ENCODE measurements around the gene CMYA5. TPM values are rescaled to one million over a fixed set of nuclear protein-coding genes. Genes with fewer than 3 reads are reported as not detected.
A peak's percentile ranks its signal among the peaks of the same experiment; 100 is the strongest.
"Not testable (repeated sequence)": the region's sequence is repeated elsewhere in the genome, so short reads cannot be mapped to it uniquely, and the experiment has no call there.

CMYA5 gene
- total RNA-seq, 2 experiments from 2014 or later, result 0.12 to 0.21 TPM

DNA sequence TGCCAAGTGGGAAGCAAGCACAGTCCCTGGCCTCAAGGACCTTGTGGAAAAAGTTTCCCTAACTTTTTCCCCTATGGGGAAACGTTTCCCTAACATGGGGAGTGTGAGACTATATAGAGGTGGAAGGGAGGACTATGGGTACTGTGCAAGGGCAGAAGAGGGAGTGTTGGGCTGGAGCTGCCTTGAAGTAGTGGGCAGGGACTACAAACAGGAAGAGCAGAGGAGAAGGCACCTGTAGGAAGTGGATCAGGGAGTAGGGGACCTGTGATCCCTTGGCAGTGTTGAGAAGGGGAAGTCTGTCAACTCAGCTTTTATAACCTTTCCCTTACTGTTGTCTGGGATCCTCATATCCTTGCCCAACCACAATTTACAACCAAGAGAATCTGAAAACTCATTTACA, 1.4 kb downstream of the CMYA5 start:
- CTCF ChIA-PET, result no interaction called here
- no peaks in the 10 kb centered on the region for H3K4me1 Mint-ChIP-seq
- no peak overlapping the region for H3K4me3 Mint-ChIP-seq
- no peaks in the 10 kb centered on the region for H3K27me3 Mint-ChIP-seq
- peaks cover 3% of the 10 kb centered on the region for H3K9me3 Mint-ChIP-seq (ENCODE audit: low read depth)
- peaks cover 32% of the 10 kb centered on the region for H3K36me3 Mint-ChIP-seq
- no peak for ATAC-seq
- no peak for DNase-seq
- H3K27ac Mint-ChIP-seq, result no peak overlapping the region

DNA sequence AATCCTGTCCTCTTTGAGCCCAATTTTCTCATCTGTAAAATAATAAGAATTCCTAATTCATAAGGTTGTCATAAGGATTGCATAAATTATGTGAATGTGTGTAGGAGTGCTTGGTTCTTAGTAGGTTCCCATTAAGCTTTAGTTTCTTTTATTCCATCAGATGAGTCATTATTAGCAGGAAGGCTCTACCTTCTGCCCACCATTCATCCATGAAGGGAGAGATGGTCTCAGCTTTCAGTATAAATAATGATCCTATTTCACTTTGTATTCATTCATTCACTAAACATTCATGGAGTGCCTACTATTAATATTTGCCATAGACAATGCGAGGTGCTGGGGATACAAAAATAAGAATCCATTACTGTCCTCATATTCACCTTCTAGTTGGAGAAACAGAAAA, 3.0 kb downstream of the CMYA5 start:
- Mint-ChIP-seq H3K4me1 (no peaks in the 10 kb centered on the region), H3K9me3 (ENCODE audit: low read depth) (peaks cover 3% of the 10 kb centered on the region), H3K36me3 (peaks cover 20% of the 10 kb centered on the region), H3K4me3 (no peak overlapping the region), H3K27me3 (no peaks in the 10 kb centered on the region), H3K27ac (no peak overlapping the region)
- ATAC-seq (no peak), DNase-seq (no peak)
- CTCF ChIA-PET, result interaction anchor here (0.9 kb wide), 1 partner anchor 9 kb away, joined by 4 read pairs; no protein-coding TSS in a partner anchor

DNA sequence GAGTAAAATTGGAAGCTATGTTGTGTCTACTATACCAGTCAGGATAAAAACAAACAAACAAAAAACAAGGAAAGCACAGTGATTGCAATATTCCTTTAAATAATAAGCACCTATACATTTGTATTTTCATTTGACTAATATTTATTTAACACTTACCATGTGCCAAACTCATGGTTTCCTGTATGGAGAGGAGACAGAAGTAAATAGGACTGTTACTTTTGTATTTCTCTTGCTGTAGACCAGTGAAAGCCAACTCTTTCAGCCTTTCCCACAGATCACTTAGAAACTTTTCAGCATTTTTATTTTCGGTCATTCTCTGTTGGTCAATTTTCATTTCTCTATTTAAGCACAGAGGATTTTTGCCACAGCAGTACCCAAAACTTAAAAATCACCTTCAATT, 4.5 kb downstream of the CMYA5 start:
- Mint-ChIP-seq H3K9me3 (ENCODE audit: low read depth) (no peaks in the 10 kb centered on the region), H3K27ac (no peak overlapping the region), H3K4me1 (peaks cover 5% of the 10 kb centered on the region), H3K36me3 (peaks cover 10% of the 10 kb centered on the region), H3K4me3 (no peak overlapping the region), H3K27me3 (no peaks in the 10 kb centered on the region)
- CTCF ChIA-PET, result no interaction called here
- no peak for DNase-seq
- ATAC-seq, result no peak

DNA sequence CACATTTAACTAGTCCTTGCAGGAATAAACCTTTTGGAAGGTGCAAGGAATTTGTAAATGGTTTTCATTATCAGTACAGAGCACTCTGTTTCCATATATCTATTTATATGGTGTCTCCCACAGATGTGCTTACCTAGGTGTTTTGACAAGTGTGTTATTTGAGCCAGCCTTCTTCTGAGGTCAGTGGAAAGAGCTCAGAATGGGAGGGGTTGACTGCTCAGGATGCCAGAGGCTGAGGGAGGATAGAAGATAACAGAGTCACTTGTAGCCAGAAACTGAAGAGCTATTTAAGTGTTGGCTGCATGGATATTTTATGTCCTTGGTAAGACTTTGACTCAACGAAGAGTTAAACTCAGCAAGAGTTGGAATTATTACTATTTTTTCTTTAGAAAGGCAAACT, 5.0 kb downstream of the CMYA5 start:
- no peak overlapping the region for H3K4me3 Mint-ChIP-seq
- DNase-seq, result no peak
- no peak for ATAC-seq
- H3K27me3 Mint-ChIP-seq, result no peaks in the 10 kb centered on the region
- H3K4me1 Mint-ChIP-seq, result peaks cover 9% of the 10 kb centered on the region
- H3K9me3 Mint-ChIP-seq (ENCODE audit: low read depth), result no peaks in the 10 kb centered on the region
- CTCF ChIA-PET, result no interaction called here
- H3K27ac Mint-ChIP-seq, result no peak overlapping the region
- peaks cover 8% of the 10 kb centered on the region for H3K36me3 Mint-ChIP-seq

GRCh38 chr5:79695526-79695925, 5.9 kb downstream of the CMYA5 start:
- DNase-seq (no peak), ATAC-seq (no peak)
- H3K4me3 Mint-ChIP-seq, result no peak overlapping the region
- no peaks in the 10 kb centered on the region for H3K27me3 Mint-ChIP-seq
- CTCF ChIA-PET, result interaction anchor here (0.6 kb wide), 1 partner anchor 327 kb away, joined by 3 read pairs; no protein-coding TSS in a partner anchor
- no peaks in the 10 kb centered on the region for H3K9me3 Mint-ChIP-seq (ENCODE audit: low read depth)
- no peak overlapping the region for H3K27ac Mint-ChIP-seq
- peaks cover 2% of the 10 kb centered on the region for H3K36me3 Mint-ChIP-seq
- peaks cover 18% of the 10 kb centered on the region for H3K4me1 Mint-ChIP-seq

DNA sequence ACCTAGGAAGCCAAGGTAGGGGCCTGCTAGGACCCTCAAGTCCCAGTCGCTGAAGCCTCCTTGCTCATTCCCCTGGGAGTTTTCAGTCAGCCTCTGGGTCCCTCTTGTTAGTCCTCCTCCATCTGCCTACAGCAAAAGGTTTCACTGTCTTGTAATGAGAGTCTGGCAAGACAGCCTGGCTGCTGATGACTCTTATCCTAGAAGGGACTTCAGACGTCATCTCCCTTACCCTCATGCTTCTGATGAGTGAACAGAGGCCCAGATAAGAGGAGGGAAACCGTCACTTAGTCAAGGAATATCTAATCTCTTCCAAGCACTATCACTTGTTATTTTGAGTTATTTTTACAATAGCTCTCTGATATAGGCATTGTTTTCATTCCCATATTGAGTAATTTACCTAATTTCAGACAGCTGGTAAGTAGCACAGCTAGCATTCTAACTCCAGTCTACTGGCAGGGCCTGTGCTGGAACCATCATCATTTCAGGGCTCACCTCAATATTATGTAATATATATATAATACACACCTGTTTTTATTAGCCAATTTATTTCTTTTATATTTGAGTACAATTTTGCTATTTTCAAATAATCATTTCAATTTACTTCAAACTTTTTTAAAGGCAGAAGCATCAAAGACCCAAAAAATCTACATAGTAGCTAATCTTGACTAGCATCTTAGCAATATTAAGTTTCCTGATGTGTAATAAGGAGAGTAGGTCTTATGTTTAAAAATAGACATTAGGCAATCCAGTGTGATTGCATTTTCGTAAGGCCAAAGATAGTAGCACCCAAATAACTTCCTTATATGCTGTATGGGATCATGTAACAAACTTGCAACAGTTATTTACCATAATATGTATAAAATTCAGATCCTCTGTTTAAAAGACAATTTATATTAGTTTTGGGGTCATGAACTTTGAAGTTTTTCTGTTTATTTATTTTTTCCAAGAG, 7.9 kb downstream of the CMYA5 start:
- ATAC-seq (no peak), DNase-seq (no peak)
- H3K4me1 Mint-ChIP-seq, result peaks cover 18% of the 10 kb centered on the region
- no peaks in the 10 kb centered on the region for H3K9me3 Mint-ChIP-seq (ENCODE audit: low read depth)
- H3K27ac Mint-ChIP-seq, result no peak overlapping the region
- H3K36me3 Mint-ChIP-seq, result no peaks in the 10 kb centered on the region
- no peaks in the 10 kb centered on the region for H3K27me3 Mint-ChIP-seq
- CTCF ChIA-PET, result interaction anchor here (1.2 kb wide), 1 partner anchor 77 kb away, joined by 3 read pairs; no protein-coding TSS in a partner anchor
- no peak overlapping the region for H3K4me3 Mint-ChIP-seq

DNA sequence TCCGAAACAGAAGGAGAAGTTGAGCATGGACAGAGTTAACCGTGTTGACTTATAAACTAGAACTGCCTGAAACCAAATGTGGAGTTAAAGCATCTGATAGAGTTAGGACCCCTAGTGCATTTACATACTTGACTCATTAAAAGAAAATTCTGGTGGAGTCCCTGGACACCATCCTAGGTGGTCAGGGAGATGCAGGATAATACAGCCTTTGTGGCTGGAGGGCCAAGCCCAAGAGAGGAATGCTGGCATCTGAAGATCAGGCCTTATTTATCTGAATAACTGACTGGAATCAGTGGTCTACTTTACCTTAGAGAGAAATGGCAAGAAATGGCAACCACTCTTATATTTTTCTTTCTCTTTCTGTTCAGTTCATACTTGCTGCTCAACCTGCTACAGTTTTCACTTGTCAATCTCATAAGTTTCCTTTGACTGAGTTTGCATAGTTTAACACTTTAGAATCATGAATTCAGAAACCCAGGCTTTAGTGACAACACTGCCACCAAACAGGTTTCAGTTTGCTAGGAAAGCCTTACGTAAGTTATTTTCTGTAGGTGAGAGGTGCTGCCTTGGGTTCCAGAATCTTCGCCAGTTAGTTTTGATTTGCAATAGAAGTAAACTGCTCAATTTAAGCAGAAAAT, 10.2 kb downstream of the CMYA5 start:
- DNase-seq (no peak), ATAC-seq (peak; percentile 57)
- no peaks in the 10 kb centered on the region for H3K9me3 Mint-ChIP-seq (ENCODE audit: low read depth)
- H3K4me1 Mint-ChIP-seq, result peaks cover 18% of the 10 kb centered on the region
- no peaks in the 10 kb centered on the region for H3K27me3 Mint-ChIP-seq
- peak overlapping the region; percentile 3 for H3K4me3 Mint-ChIP-seq
- no peaks in the 10 kb centered on the region for H3K36me3 Mint-ChIP-seq
- peak overlapping the region; percentile 75 for H3K27ac Mint-ChIP-seq
- CTCF ChIA-PET, result no interaction called here

GRCh38 chr5:79702606-79703380, 13.2 kb downstream of the CMYA5 start:
- H3K36me3 Mint-ChIP-seq, result no peaks in the 10 kb centered on the region
- peaks cover 18% of the 10 kb centered on the region for H3K4me1 Mint-ChIP-seq
- no peak for ATAC-seq
- CTCF ChIA-PET, result interaction anchor here (0.6 to 2.8 kb wide), 6 partner anchors 10 to 605 kb away, joined by 3 to 13 read pairs (median 4); no protein-coding TSS in a partner anchor
- DNase-seq, result peak; percentile 51
- no peak overlapping the region for H3K27ac Mint-ChIP-seq
- H3K4me3 Mint-ChIP-seq, result no peak overlapping the region
- no peaks in the 10 kb centered on the region for H3K9me3 Mint-ChIP-seq (ENCODE audit: low read depth)
- H3K27me3 Mint-ChIP-seq, result no peaks in the 10 kb centered on the region

GRCh38 chr5:79703381-79703645, 13.7 kb downstream of the CMYA5 start:
- CTCF ChIA-PET, result interaction anchor here (0.6 to 2.8 kb wide), 5 partner anchors 44 to 604 kb away, joined by 3 to 13 read pairs (median 3); no protein-coding TSS in a partner anchor
- Mint-ChIP-seq H3K27me3 (no peaks in the 10 kb centered on the region), H3K4me1 (peaks cover 17% of the 10 kb centered on the region), H3K9me3 (ENCODE audit: low read depth) (no peaks in the 10 kb centered on the region), H3K36me3 (no peaks in the 10 kb centered on the region), H3K27ac (no peak overlapping the region), H3K4me3 (no peak overlapping the region)
- DNase-seq (no peak), ATAC-seq (no peak)

DNA sequence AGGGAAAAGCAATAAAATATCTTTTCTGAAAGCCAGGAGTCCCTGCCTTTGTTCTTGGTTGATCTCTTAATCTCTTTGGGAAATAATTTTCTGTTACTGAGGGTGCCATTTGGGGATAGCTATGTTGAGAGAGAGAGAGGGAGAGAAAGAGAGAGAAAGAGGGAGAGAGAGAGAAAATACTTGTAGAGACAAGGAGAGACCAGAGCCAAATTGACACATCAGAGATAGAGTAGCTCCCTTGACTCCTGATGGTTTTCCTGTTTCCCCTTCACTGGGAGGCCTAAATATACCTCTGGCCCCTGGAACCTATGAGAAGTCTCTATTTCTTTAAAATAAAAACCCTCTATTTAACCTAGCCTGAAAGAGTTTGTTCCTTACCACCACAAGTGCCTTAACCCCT, 14.9 kb downstream of the CMYA5 start:
- no peaks in the 10 kb centered on the region for H3K36me3 Mint-ChIP-seq
- DNase-seq (no peak), ATAC-seq (no peak)
- no peaks in the 10 kb centered on the region for H3K9me3 Mint-ChIP-seq (ENCODE audit: low read depth)
- H3K4me1 Mint-ChIP-seq, result peaks cover 9% of the 10 kb centered on the region
- H3K27me3 Mint-ChIP-seq, result no peaks in the 10 kb centered on the region
- no peak overlapping the region for H3K27ac Mint-ChIP-seq
- CTCF ChIA-PET, result interaction anchor here (1.3 kb wide), 1 partner anchor 21 kb away, joined by 4 read pairs; no protein-coding TSS in a partner anchor
- no peak overlapping the region for H3K4me3 Mint-ChIP-seq

DNA sequence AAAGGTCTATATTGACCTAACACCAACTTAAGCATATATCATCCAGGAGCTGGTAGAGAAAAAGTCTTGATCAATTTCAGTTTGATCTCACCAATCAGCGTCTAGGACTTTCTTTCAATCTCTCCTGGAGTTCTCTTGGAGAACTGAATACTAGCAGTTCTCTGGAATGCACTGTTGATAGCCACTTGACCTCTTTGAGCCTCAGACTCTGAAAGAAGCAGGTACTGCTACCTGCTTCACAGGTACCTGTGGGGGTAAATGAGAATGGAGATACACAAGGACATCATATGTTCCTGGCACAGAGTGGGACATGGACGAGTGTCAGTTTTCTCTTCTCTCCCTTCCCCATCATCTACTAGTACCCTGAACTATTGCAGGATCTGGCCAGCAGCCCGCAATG, 16.0 kb downstream of the CMYA5 start:
- CTCF ChIA-PET, result no interaction called here
- DNase-seq, result no peak
- H3K4me1 Mint-ChIP-seq, result no peaks in the 10 kb centered on the region

DNA sequence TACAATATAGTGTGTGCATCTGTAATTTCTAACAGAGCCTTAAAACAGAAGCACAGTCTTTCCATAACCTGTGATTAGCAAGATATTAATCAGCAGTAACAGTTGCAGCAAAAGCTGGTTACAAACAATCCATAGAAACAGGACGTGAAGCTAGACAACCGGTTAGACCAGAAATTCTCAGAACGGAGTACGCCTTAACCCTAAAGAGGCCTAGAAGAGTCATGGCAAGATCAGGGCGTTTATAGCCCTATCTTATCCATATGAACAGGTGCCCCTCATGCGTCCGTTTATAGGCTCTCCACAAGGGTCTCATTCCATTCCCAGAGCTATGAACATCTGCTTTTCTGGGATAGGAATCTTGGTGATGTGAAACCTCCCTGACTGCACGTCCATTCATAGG, 16.7 kb downstream of the CMYA5 start:
- H3K36me3 Mint-ChIP-seq; ATAC-seq; DNase-seq; H3K27ac Mint-ChIP-seq; H3K4me3 Mint-ChIP-seq; H3K9me3 Mint-ChIP-seq (ENCODE audit: low read depth); H3K4me1 Mint-ChIP-seq; CTCF ChIA-PET; H3K27me3 Mint-ChIP-seq: not testable (repeated sequence)

More for the DNA sequence above, 16.0 kb downstream of the CMYA5 start:
- no peak for ATAC-seq
- H3K36me3 Mint-ChIP-seq, result no peaks in the 10 kb centered on the region
- H3K9me3 Mint-ChIP-seq (ENCODE audit: low read depth), result no peaks in the 10 kb centered on the region
- no peak overlapping the region for H3K27ac Mint-ChIP-seq
- no peaks in the 10 kb centered on the region for H3K27me3 Mint-ChIP-seq
- H3K4me3 Mint-ChIP-seq, result no peak overlapping the region

DNA sequence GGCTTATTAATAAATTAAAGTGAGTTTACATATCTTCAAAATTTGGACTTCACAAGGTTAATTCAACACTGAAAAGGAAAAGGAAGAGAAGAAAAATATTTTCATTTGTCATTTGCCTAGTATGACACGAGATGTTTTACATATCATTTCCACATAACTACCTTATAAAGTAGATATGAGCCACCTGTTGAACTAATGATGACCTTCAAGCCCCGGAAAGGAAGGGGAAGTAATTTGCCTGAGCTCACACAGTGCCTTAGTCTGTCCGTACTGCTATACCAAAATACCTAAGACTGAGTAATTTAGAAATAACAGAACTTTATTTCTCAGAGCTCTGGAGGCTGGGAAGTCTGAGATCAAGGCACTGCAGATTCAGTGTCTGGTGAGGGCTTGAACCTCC, 17.9 kb downstream of the CMYA5 start:
- no peaks in the 10 kb centered on the region for H3K36me3 Mint-ChIP-seq
- DNase-seq (no peak), ATAC-seq (no peak)
- no peak overlapping the region for H3K27ac Mint-ChIP-seq
- H3K4me1 Mint-ChIP-seq, result no peaks in the 10 kb centered on the region
- H3K9me3 Mint-ChIP-seq (ENCODE audit: low read depth), result no peaks in the 10 kb centered on the region
- CTCF ChIA-PET, result interaction anchor here (1.0 kb wide), 1 partner anchor 67 kb away, joined by 3 read pairs; no protein-coding TSS in a partner anchor
- peaks cover 3% of the 10 kb centered on the region for H3K27me3 Mint-ChIP-seq
- H3K4me3 Mint-ChIP-seq, result no peak overlapping the region
